ENCODE measurements around the gene STK16. TPM values are rescaled to one million over a fixed set of nuclear protein-coding genes. Genes with fewer than 3 reads are reported as not detected.

Gene STK16
- total RNA-seq, 6 experiments from 2014 or later, result 25.1 to 30.7 (median 28.2) TPM

DNA sequence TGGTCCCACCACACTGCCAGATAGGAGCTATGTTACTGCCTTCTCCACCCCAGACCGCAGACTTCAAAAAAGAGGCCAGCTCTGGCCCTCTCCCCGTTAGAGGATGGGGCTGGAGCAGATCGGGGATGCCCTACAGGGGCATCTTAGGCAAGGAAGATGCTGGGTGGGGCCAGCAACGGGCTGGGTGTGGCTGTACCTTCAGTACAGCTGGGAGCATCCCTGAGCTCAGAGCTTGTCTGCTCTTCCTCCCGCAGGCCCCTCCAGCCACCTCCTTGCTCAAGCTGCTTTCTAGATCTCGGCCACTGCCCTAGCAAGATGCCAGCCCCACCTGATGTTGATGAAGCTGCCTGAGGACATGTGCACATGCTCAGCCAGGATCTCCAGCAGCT is 54.1 kb downstream of the STK16 start:
- DNase-seq, result no peak
- no peak overlapping the region for H3K4me3 Mint-ChIP-seq
- peaks cover 2% of the 10 kb centered on the region for H3K4me1 Mint-ChIP-seq (ENCODE audit: low read depth)
- no peaks in the 10 kb centered on the region for H3K36me3 Mint-ChIP-seq (ENCODE audit: low read depth)
- no peaks in the 10 kb centered on the region for H3K9me3 Mint-ChIP-seq
- peaks cover 4% of the 10 kb centered on the region for H3K27me3 Mint-ChIP-seq (ENCODE audit: insufficient read depth)
- no peak overlapping the region for H3K27ac Mint-ChIP-seq
- TF ChIP-seq, protein P1, sequence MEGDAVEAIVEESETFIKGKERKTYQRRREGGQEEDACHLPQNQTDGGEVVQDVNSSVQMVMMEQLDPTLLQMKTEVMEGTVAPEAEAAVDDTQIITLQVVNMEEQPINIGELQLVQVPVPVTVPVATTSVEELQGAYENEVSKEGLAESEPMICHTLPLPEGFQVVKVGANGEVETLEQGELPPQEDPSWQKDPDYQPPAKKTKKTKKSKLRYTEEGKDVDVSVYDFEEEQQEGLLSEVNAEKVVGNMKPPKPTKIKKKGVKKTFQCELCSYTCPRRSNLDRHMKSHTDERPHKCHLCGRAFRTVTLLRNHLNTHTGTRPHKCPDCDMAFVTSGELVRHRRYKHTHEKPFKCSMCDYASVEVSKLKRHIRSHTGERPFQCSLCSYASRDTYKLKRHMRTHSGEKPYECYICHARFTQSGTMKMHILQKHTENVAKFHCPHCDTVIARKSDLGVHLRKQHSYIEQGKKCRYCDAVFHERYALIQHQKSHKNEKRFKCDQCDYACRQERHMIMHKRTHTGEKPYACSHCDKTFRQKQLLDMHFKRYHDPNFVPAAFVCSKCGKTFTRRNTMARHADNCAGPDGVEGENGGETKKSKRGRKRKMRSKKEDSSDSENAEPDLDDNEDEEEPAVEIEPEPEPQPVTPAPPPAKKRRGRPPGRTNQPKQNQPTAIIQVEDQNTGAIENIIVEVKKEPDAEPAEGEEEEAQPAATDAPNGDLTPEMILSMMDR (IDR thresholded peaks at IDR 0.05), result no peak

Small RNAs within 50 kb of the gene (microRNA-seq; reads per million reads assigned to microRNA genes)
- not detected for gene MIR153-1

Other genes with a start within 250 kb of the STK16 start
- not detected for gene CFAP65, start 204.0 kb upstream of the STK16 start, total RNA-seq (2021; fragmentation: NEBNext Ultra II Directional; extraction: Animal tissue kit (Norgen Biotek cat#: 25700))
- not detected for gene IHH, start 184.6 kb upstream of the STK16 start, total RNA-seq (2021; fragmentation: NEBNext Ultra II Directional; extraction: Animal tissue kit (Norgen Biotek cat#: 25700))
- gene NHEJ1, start 84.7 kb upstream of the STK16 start, total RNA-seq (2021; fragmentation: NEBNext Ultra II Directional; extraction: Animal tissue kit (Norgen Biotek cat#: 25700)), result 10 to 100 TPM; 12.0 to 16.6 (median 14.1) TPM
- 1 to 10 TPM in 2 of 6 experiments, under 1 TPM in 4; 0.36 to 1.5 (median 0.88) TPM for gene SLC23A3, start 75.5 kb upstream of the STK16 start, total RNA-seq (2021; fragmentation: NEBNext Ultra II Directional; extraction: Animal tissue kit (Norgen Biotek cat#: 25700))
- gene CNPPD1, start 68.6 kb upstream of the STK16 start, total RNA-seq (2021; fragmentation: NEBNext Ultra II Directional; extraction: Animal tissue kit (Norgen Biotek cat#: 25700)), result 10 to 100 TPM; 37.9 to 46.2 (median 42.2) TPM
- 100 to 1,000 TPM in 1 of 6 experiments, 10 to 100 TPM in 5; 77.3 to 102 (median 85.5) TPM for gene RETREG2, start 67.2 kb upstream of the STK16 start, total RNA-seq (2021; fragmentation: NEBNext Ultra II Directional; extraction: Animal tissue kit (Norgen Biotek cat#: 25700))
- 10 to 100 TPM; 28.8 to 39.6 (median 33.1) TPM for gene ZFAND2B, start 38.7 kb upstream of the STK16 start, total RNA-seq (2021; fragmentation: NEBNext Ultra II Directional; extraction: Animal tissue kit (Norgen Biotek cat#: 25700))
- 10 to 100 TPM; 12.5 to 16.5 (median 13.9) TPM for gene ABCB6, start 26.5 kb upstream of the STK16 start, total RNA-seq (2021; fragmentation: NEBNext Ultra II Directional; extraction: Animal tissue kit (Norgen Biotek cat#: 25700))
- gene ATG9A, start 15.8 kb upstream of the STK16 start, total RNA-seq (2021; fragmentation: NEBNext Ultra II Directional; extraction: Animal tissue kit (Norgen Biotek cat#: 25700)), result 10 to 100 TPM; 50.5 to 58.8 (median 52.5) TPM
- 10 to 100 TPM; 11.7 to 18.9 (median 15.4) TPM for gene ANKZF1, start 15.7 kb upstream of the STK16 start, total RNA-seq (2021; fragmentation: NEBNext Ultra II Directional; extraction: Animal tissue kit (Norgen Biotek cat#: 25700))
- gene GLB1L, start within 50 bp of the STK16 start, total RNA-seq (2021; fragmentation: NEBNext Ultra II Directional; extraction: Animal tissue kit (Norgen Biotek cat#: 25700)), result 1 to 10 TPM; 4.4 to 7.6 (median 5.5) TPM
- not detected for gene TUBA4B, start 7.8 kb downstream of the STK16 start, total RNA-seq (2021; fragmentation: NEBNext Ultra II Directional; extraction: Animal tissue kit (Norgen Biotek cat#: 25700))
- gene TUBA4A, start 8.4 kb downstream of the STK16 start, total RNA-seq (2021; fragmentation: NEBNext Ultra II Directional; extraction: Animal tissue kit (Norgen Biotek cat#: 25700)), result 10 to 100 TPM; 40.4 to 66.3 (median 48.2) TPM
- 10 to 100 TPM; 39.7 to 45.4 (median 41.5) TPM for gene DNAJB2, start 33.9 kb downstream of the STK16 start, total RNA-seq (2021; fragmentation: NEBNext Ultra II Directional; extraction: Animal tissue kit (Norgen Biotek cat#: 25700))
- 10 to 100 TPM in 5 of 6 experiments, 1 to 10 TPM in 1; 5.2 to 18.3 (median 15.2) TPM for gene PTPRN, start 63.9 kb downstream of the STK16 start, total RNA-seq (2021; fragmentation: NEBNext Ultra II Directional; extraction: Animal tissue kit (Norgen Biotek cat#: 25700))
- gene RESP18, start 87.3 kb downstream of the STK16 start, total RNA-seq (2021; fragmentation: NEBNext Ultra II Directional; extraction: Animal tissue kit (Norgen Biotek cat#: 25700)), result not detected
- 10 to 100 TPM; 46.9 to 59.4 (median 53.0) TPM for gene DNPEP, start 142.4 kb downstream of the STK16 start, total RNA-seq (2021; fragmentation: NEBNext Ultra II Directional; extraction: Animal tissue kit (Norgen Biotek cat#: 25700))
- gene DES, start 172.9 kb downstream of the STK16 start, total RNA-seq (2021; fragmentation: NEBNext Ultra II Directional; extraction: Animal tissue kit (Norgen Biotek cat#: 25700)), result under 1 TPM in 5 of 6 experiments, not detected in 1; 0.12 to 0.37 (median 0.19) TPM
- 10 to 100 TPM; 80.9 to 89.5 (median 84.7) TPM for gene SPEG, start 189.4 kb downstream of the STK16 start, total RNA-seq (2021; fragmentation: NEBNext Ultra II Directional; extraction: Animal tissue kit (Norgen Biotek cat#: 25700))

Data from HFFc6 (cell line).